Transverse colon (tissue), 4 donors: ENCODE measurements around the gene DIP2A.

Experiments
- EP300 ChIP-seq: sonication (generic); formaldehyde crosslinking; IDR thresholded peaks from one replicate; pipeline ENCODE4 v1.6.1; 2017; ENCODE audit warnings: antibody characterized with exemption, low read depth
- POLR2A ChIP-seq: fragments of 450-650 bp; IDR thresholded peaks from one replicate; pipeline ENCODE4 v1.6.1; 2016; ENCODE audit warnings: antibody characterized with exemption, mild to moderate bottlenecking, moderate library complexity
- POLR2AphosphoS5 ChIP-seq, 3 donors: sonication (generic); formaldehyde crosslinking; IDR thresholded peaks; one replicate each; pipeline ENCODE4 v1.6.1; 2016; ENCODE audit warnings: antibody characterized with exemption in 3 of 3
- TF ChIP-seq, protein P1 (sequence below), 5 experiments: fragments of 200-600 bp in 3 of 5; fragments of 450-650 bp in 2 of 5; sonication (generic) in 3 of 5; IDR thresholded peaks; 1 replicate in 2 of 5; 2 replicates in 3 of 5; pipeline ENCODE4 v1.5.1; 2016 to 2017; ENCODE audit warnings: antibody characterized with exemption in 5 of 5, inconsistent platforms in 3 of 5, mild to moderate bottlenecking in 2 of 5, moderate library complexity in 1 of 5

DNA sequence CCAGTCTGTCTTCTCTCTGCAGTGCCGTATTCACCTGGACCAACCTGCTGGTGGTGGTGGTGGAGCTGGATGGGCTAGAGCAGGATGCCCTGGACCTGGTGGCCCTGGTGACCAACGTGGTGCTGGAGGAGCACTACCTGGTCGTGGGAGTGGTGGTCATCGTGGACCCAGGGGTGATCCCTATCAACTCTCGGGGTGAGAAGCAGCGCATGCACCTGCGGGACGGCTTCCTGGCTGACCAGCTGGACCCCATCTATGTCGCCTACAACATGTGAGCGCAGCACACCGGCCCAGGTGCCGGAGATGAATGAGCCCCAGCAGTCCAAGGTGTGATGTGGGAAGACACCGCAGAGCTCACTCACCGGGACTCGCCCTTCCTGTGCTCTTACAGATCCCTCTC lies 108.7 kb downstream of the DIP2A start:
- TF ChIP-seq, protein P1, sequence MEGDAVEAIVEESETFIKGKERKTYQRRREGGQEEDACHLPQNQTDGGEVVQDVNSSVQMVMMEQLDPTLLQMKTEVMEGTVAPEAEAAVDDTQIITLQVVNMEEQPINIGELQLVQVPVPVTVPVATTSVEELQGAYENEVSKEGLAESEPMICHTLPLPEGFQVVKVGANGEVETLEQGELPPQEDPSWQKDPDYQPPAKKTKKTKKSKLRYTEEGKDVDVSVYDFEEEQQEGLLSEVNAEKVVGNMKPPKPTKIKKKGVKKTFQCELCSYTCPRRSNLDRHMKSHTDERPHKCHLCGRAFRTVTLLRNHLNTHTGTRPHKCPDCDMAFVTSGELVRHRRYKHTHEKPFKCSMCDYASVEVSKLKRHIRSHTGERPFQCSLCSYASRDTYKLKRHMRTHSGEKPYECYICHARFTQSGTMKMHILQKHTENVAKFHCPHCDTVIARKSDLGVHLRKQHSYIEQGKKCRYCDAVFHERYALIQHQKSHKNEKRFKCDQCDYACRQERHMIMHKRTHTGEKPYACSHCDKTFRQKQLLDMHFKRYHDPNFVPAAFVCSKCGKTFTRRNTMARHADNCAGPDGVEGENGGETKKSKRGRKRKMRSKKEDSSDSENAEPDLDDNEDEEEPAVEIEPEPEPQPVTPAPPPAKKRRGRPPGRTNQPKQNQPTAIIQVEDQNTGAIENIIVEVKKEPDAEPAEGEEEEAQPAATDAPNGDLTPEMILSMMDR (IDR thresholded peaks at IDR 0.05): no peak
- TF ChIP-seq POLR2A: no peak
- TF ChIP-seq POLR2AphosphoS5 (IDR thresholded peaks at IDR 0.05): no peak
- TF ChIP-seq EP300: no peak
